H1 (cell line): ENCODE measurements around the gene TFPT. TPM values are rescaled to one million over a fixed set of nuclear protein-coding genes. Genes with fewer than 3 reads are reported as not detected.
A peak's percentile ranks its signal among the peaks of the same experiment; 100 is the strongest.

Experiments used
- CTCF ChIA-PET: fragments of 300-600 bp; sonication (Branson Sonifier 250); formaldehyde crosslinking; loops from one replicate; lab custom pipeline; 2021; ENCODE audit not compliant: partially characterized antibody; lab: Charles Lee
- POLR2A ChIA-PET: fragments of 300-600 bp; sonication (Branson Sonifier 250); formaldehyde crosslinking; loops from one replicate; lab custom pipeline; 2021; ENCODE audit warnings: inconsistent platforms; ENCODE audit not compliant: partially characterized antibody; lab: Charles Lee
- DNase-seq, 2 experiments: peaks; one replicate each; pipeline versions ENCODE4 v3.0.0 to v3.0.0-alpha.2; 2010 to 2022; ENCODE audit warnings: low spot score in 2 of 2, low read depth in 1 of 2, mixed read lengths in 1 of 2
- FAIRE-seq: peaks from 2 replicates; lab custom pipeline; 2011; peaks lifted over from hg19 to GRCh38; lab: Jason Lieb, UNC
- H2AFZ ChIP-seq: 2 replicates; pipeline ENCODE4 v1.8.1; 2012; ENCODE audit warnings: low read length, inconsistent platforms
- H2AK5ac ChIP-seq: 2 replicates; pipeline ENCODE4 v1.6.1; 2013; ENCODE audit warnings: low read depth, low read length
- H2BK120ac ChIP-seq: replicated peaks from 2 replicates; pipeline ENCODE3; 2013; ENCODE audit warnings: low read depth, low read length, inconsistent platforms
- H2BK12ac ChIP-seq: 2 replicates; pipeline ENCODE4 v1.6.1; 2013; ENCODE audit warnings: low read depth, low read length
- H2BK15ac ChIP-seq: 2 replicates; pipeline ENCODE4 v1.6.1; 2013; ENCODE audit warnings: low read length
- H2BK20ac ChIP-seq: 2 replicates; pipeline ENCODE4 v1.6.1; 2013; ENCODE audit warnings: low read length
- H2BK5ac ChIP-seq: 2 replicates; pipeline ENCODE4 v1.6.1; 2013; ENCODE audit warnings: low read depth, low read length
- H3K14ac ChIP-seq: 2 replicates; pipeline ENCODE4 v1.6.1; 2013; ENCODE audit warnings: inconsistent platforms; ENCODE audit not compliant: insufficient read length
- H3K18ac ChIP-seq: 2 replicates; pipeline ENCODE4 v1.6.1; 2013; ENCODE audit warnings: low read length; ENCODE audit errors: extremely low read depth
- H3K23ac ChIP-seq: 2 replicates; pipeline ENCODE4 v1.6.1; 2013; ENCODE audit warnings: inconsistent platforms; ENCODE audit not compliant: insufficient read length
- H3K23me2 ChIP-seq: 2 replicates; pipeline ENCODE4 v1.6.1; 2013; ENCODE audit warnings: low read depth, low read length
- H3K27ac ChIP-seq: 2 replicates; pipeline ENCODE4 v1.6.1; 2011; ENCODE audit warnings: low read depth, low read length, inconsistent platforms
- H3K27me3 ChIP-seq, 4 experiments: replicated peaks in 1 of 4; 1 replicate in 1 of 4; 2 replicates in 3 of 4; pipeline versions ENCODE4 v1.6.1 to v1.8.1; 2011 to 2013; ENCODE audit warnings: low read length in 3 of 4, mild to moderate bottlenecking in 3 of 4, inconsistent platforms in 2 of 4, mixed read lengths in 2 of 4, moderate library complexity in 1 of 4; ENCODE audit not compliant: control insufficient read depth in 3 of 4, insufficient read depth in 3 of 4; ENCODE audit errors: extremely low read depth in 1 of 4
- H3K36me3 ChIP-seq, 4 experiments: 2 replicates each; pipeline versions ENCODE4 v1.6.1 to v1.8.1; 2011 to 2013; ENCODE audit warnings: mild to moderate bottlenecking in 4 of 4, low read length in 3 of 4, moderate library complexity in 2 of 4, control low read depth in 1 of 4, inconsistent platforms in 1 of 4; ENCODE audit not compliant: insufficient read depth in 4 of 4, control insufficient read depth in 2 of 4
- H3K4ac ChIP-seq: replicated peaks from 2 replicates; pipeline ENCODE3; 2013; ENCODE audit warnings: low read length, low read depth, mixed read lengths, inconsistent platforms; ENCODE audit not compliant: insufficient read length
- H3K4me1 ChIP-seq, 4 experiments: replicated peaks in 1 of 4; 1 replicate in 1 of 4; 2 replicates in 3 of 4; pipeline versions ENCODE4 v1.6.1 to v1.8.1; 2011 to 2013; ENCODE audit warnings: low read length in 3 of 4, inconsistent platforms in 2 of 4, mixed read lengths in 1 of 4; ENCODE audit not compliant: insufficient read depth in 4 of 4, control insufficient read depth in 3 of 4
- H3K4me2 ChIP-seq, 2 experiments: 2 replicates each; pipeline versions ENCODE4 v1.6.1 to v1.8.1; 2011 to 2013; ENCODE audit warnings: low read depth in 2 of 2, low read length in 2 of 2, control low read depth in 1 of 2, inconsistent platforms in 1 of 2, mild to moderate bottlenecking in 1 of 2; ENCODE audit not compliant: insufficient read depth in 1 of 2
- H3K4me3 ChIP-seq, 4 experiments: fragments of 200-600, 300-600 bp in 1 of 4; sonication (generic), shearing (Covaris generic), sonication (Bioruptor Twin) in 1 of 4; 2 replicates each; pipeline versions ENCODE4 v1.5.1 to v1.8.1; 2011 to 2016; ENCODE audit warnings: low read length in 4 of 4, low read depth in 3 of 4, control low read depth in 2 of 4, inconsistent platforms in 2 of 4, mild to moderate bottlenecking in 2 of 4, mixed read lengths in 1 of 4, moderate library complexity in 1 of 4; ENCODE audit not compliant: insufficient read depth in 2 of 4; ENCODE audit errors: extremely low read depth in 1 of 4
- H3K56ac ChIP-seq: replicated peaks from 2 replicates; pipeline ENCODE3; 2013; ENCODE audit warnings: low read depth, mild to moderate bottlenecking, mixed read lengths, low read length, inconsistent platforms; ENCODE audit not compliant: insufficient read length
- H3K79me1 ChIP-seq: 2 replicates; pipeline ENCODE4 v1.6.1; 2013; ENCODE audit warnings: low read depth, low read length, control low read depth
- H3K79me2 ChIP-seq, 2 experiments: 2 replicates each; pipeline versions ENCODE4 v1.6.1 to v1.8.1; 2012 to 2013; ENCODE audit warnings: low read length in 2 of 2, mild to moderate bottlenecking in 2 of 2, inconsistent platforms in 1 of 2; ENCODE audit not compliant: insufficient read depth in 2 of 2, control insufficient read depth in 1 of 2
- H3K9ac ChIP-seq, 4 experiments: replicated peaks in 1 of 4; 1 replicate in 1 of 4; 2 replicates in 3 of 4; pipeline versions ENCODE4 v1.6.1 to v1.8.1; 2011 to 2013; ENCODE audit warnings: low read depth in 3 of 4, low read length in 3 of 4, control low read depth in 2 of 4, mild to moderate bottlenecking in 2 of 4, moderate library complexity in 2 of 4, inconsistent platforms in 1 of 4; ENCODE audit errors: extremely low read depth in 1 of 4
- H3K9me3 ChIP-seq, 2 experiments: 2 replicates each; pipeline versions ENCODE4 v1.6.1 to v1.8.1; 2012 to 2013; ENCODE audit warnings: mild to moderate bottlenecking in 2 of 2, moderate library complexity in 2 of 2, control low read depth in 1 of 2, inconsistent platforms in 1 of 2, low read depth in 1 of 2, low read length in 1 of 2, mixed read lengths in 1 of 2; ENCODE audit not compliant: insufficient read depth in 2 of 2
- H4K20me1 ChIP-seq, 2 experiments: replicated peaks in 1 of 2; 2 replicates each; pipeline versions ENCODE3 to v1.8.1; 2011 to 2013; ENCODE audit warnings: inconsistent platforms in 2 of 2, low read length in 2 of 2, mild to moderate bottlenecking in 1 of 2; ENCODE audit not compliant: insufficient read depth in 2 of 2, control insufficient read depth in 1 of 2
- H4K5ac ChIP-seq: 2 replicates; pipeline ENCODE4 v1.6.1; 2013; ENCODE audit warnings: low read length, low read depth, mixed read lengths, inconsistent platforms; ENCODE audit not compliant: insufficient read length
- H4K8ac ChIP-seq: 2 replicates; pipeline ENCODE4 v1.8.0; 2013; ENCODE audit warnings: mild to moderate bottlenecking, moderate library complexity, low read length, inconsistent platforms; ENCODE audit not compliant: insufficient read depth; ENCODE audit errors: extremely low read depth
- H4K91ac ChIP-seq: replicated peaks from 2 replicates; pipeline ENCODE3; 2013; ENCODE audit warnings: low read length, mixed read lengths, inconsistent platforms; ENCODE audit not compliant: insufficient read length
- ATF3 ChIP-seq: IDR thresholded peaks from 2 replicates; pipeline ENCODE4 v1.6.1; 2011; ENCODE audit warnings: low read depth, mild to moderate bottlenecking, low read length; ENCODE audit not compliant: insufficient read depth
- BRCA1 ChIP-seq: IDR thresholded peaks from 2 replicates; pipeline ENCODE4 v1.6.1; 2012; ENCODE audit warnings: low read depth, low read length, improper control_type of control experiment
- CBX5 ChIP-seq: fragments of 300-800, 300-1000 bp; sonication (generic); IDR thresholded peaks from 2 replicates; pipeline ENCODE4 v1.7.1; 2016; ENCODE audit warnings: antibody characterized with exemption, low read length, low read depth
- EZH2 ChIP-seq: fragments of 200-600 bp; sonication (generic); IDR thresholded peaks from 2 replicates; pipeline ENCODE4 v1.7.1; 2012; ENCODE audit warnings: low read depth, mild to moderate bottlenecking, moderate library complexity, low read length, inconsistent platforms; ENCODE audit not compliant: severe bottlenecking
- KDM5A ChIP-seq: fragments of 200-600 bp; IDR thresholded peaks from 2 replicates; pipeline ENCODE4 v1.7.1; 2012; ENCODE audit warnings: mild to moderate bottlenecking, low read length, inconsistent platforms, mixed read lengths
- POU5F1 ChIP-seq: IDR thresholded peaks from 2 replicates; pipeline ENCODE4 v1.6.1; 2011; ENCODE audit warnings: low read depth, mild to moderate bottlenecking, low read length, moderate library complexity
- RAD21 ChIP-seq, 2 experiments: IDR thresholded peaks in 1 of 2; conservative IDR thresholded peaks in 1 of 2; 2 replicates each; pipeline ENCODE4 v1.6.1; 2011; ENCODE audit warnings: low read depth in 2 of 2, low read length in 2 of 2, improper control_type of control experiment in 1 of 2, inconsistent platforms in 1 of 2, mild to moderate bottlenecking in 1 of 2, moderate library complexity in 1 of 2
- RNF2 ChIP-seq: fragments of 200-900, 300-1000 bp; sonication (generic); IDR thresholded peaks from 2 replicates; pipeline ENCODE4 v1.7.1; 2016; ENCODE audit warnings: borderline replicate concordance, low read depth, mild to moderate bottlenecking, antibody characterized with exemption, low read length; ENCODE audit not compliant: poor library complexity, severe bottlenecking; ENCODE audit errors: missing control alignments
- SRF ChIP-seq: IDR thresholded peaks from 2 replicates; pipeline ENCODE4 v1.6.1; 2011; ENCODE audit warnings: mild to moderate bottlenecking, low read depth, low read length, moderate library complexity
- TEAD4 ChIP-seq: IDR thresholded peaks from 2 replicates; pipeline ENCODE4 v1.6.1; 2012; ENCODE audit warnings: low read depth, low read length, inconsistent platforms, mixed read lengths
- WGBS, 2 experiments: shearing (Covaris generic) in 1 of 2; methylation state at CpG; one replicate each; pipeline versions ENCODE4 v1.1.6 to v1.1.7; 2013 to 2015; ENCODE audit warnings: low lambda C conversion rate in 2 of 2, mixed read lengths in 2 of 2, inconsistent platforms in 1 of 2, low coverage in 1 of 2, missing lambda C conversion rate in 1 of 2; ENCODE audit not compliant: insufficient replicate concordance in 2 of 2, insufficient coverage in 1 of 2, insufficient read length in 1 of 2; ENCODE audit errors: extremely low coverage in 1 of 2, missing lambda C conversion rate in 1 of 2; 5-methylcytosine and 5-hydroxymethylcytosine counted together
- polyA plus RNA-seq, 7 experiments: library from polyadenylated mRNA; depleted of rRNA in 3 of 7; stranded (reverse) in 5 of 7; unstranded in 2 of 7; fragments of >200 nt in 5 of 7; fragments of 200-250 nt in 2 of 7; gene quantifications; 1 replicate in 5 of 7; 2 replicates in 1 of 7; 4 replicates in 1 of 7; pipeline versions ENCODE4 v1.2.1 to v1.2.3, GENCODE V29; 2011 to 2013; ENCODE audit warnings: missing spikeins in 2 of 7, mixed read lengths in 2 of 7
- total RNA-seq: library from RNA; stranded (reverse); fragmentation: NEBNext Ultra II Directional; extraction: Animal tissue kit (Norgen Biotek cat#: 25700); gene quantifications from 2 replicates; pipeline ENCODE4 v1.2.1, GENCODE V29; 2021

Gene TFPT
- total and polyA plus RNA-seq, 2 of the 8 experiments (the other 6 are each of a cell fraction or from before 2014, with no cell fraction given) = 10.4 to 17.7 TPM

- Histone ChIP-seq H4K5ac (peak overlapping the region; percentile 21), H3K27me3 (peaks cover 6 to 29% (median 19%) of the 10 kb centered on the region in 4 experiments), H3K27ac (no peak overlapping the region), H3K4me2 (peak overlapping the region; percentile 51 to 92), H4K8ac (peak overlapping the region; percentile 86), H3K9ac (no peak overlapping the region), H2BK20ac (no peak overlapping the region), H2AFZ (peak overlapping the region; percentile 92; the same call in 1 of the 2 replicates), H3K18ac (peak overlapping the region; percentile 75), H3K14ac (no peak overlapping the region), H2BK12ac (peak overlapping the region; percentile 68; the same call in 1 of the 2 replicates), H3K4me3 (peak overlapping the region; percentile 33 to 64 (median 52)), H2BK5ac (no peak overlapping the region; the same call in 1 of the 2 replicates), H2AK5ac (no peak overlapping the region), H3K23me2 (peaks cover 13% of the 10 kb centered on the region; the same call in 1 of the 2 replicates), H3K4ac (peak overlapping the region; percentile 53), H3K9me3 (no peaks in the 10 kb centered on the region; a peak in 1 of 4 replicates), H4K91ac (peak overlapping the region; percentile 0), H2BK15ac (peak overlapping the region; percentile 23; the same call in 1 of the 2 replicates), H3K79me2 (no peaks in the 10 kb centered on the region), H4K20me1 (no peaks in the 10 kb centered on the region), H3K79me1 (no peaks in the 10 kb centered on the region), H2BK120ac (no peak overlapping the region), H3K23ac (no peak overlapping the region), H3K4me1 (peaks cover 0 to 5% (median 1%) of the 10 kb centered on the region in 4 experiments; a peak in 4 of 7 replicates), H3K36me3 (no peaks in the 10 kb centered on the region), H3K56ac (no peak overlapping the region)
- DNase-seq = no peak
- no peak for FAIRE-seq
- CTCF ChIA-PET = interaction anchor here (0.6 to 2.4 kb wide), 11 partner anchors 11 to 302 kb away, joined by 3 to 7 read pairs (median 4); no protein-coding TSS in a partner anchor
- 74% methylated on average over 19 of the region's 22 CpGs; no CpG with 5 or more reads in 1 of the 2 experiments for WGBS, 2 experiments
- POLR2A ChIA-PET = interaction anchor here (0.7 to 6.1 kb wide), 14 partner anchors 11 to 228 kb away, joined by 3 to 37 read pairs (median 4); partner anchors contain the start of genes CNOT3, MYADM, PRPF31 and TFPT
- TF ChIP-seq EZH2 (no peak), CBX5 (no peak), POU5F1 (no peak), RAD21 (IDR thresholded peaks at IDR 0.05 in 1 of 2, conservative IDR thresholded peaks at IDR 0.05 in 1 of 2; ENCODE audit: low read depth in 2 of 2, low read length in 2 of 2) (no peak), KDM5A (no peak), RNF2 (no peak), TEAD4 (no peak), SRF (no peak), ATF3 (no peak), BRCA1 (no peak)
Measured at GRCh38 chr19:54095136-54095858, 20.2 kb downstream of the TFPT start.
